ENCODE data around the gene TRIM3. TPM values are rescaled to one million over a fixed set of nuclear protein-coding genes. Genes with fewer than 3 reads are reported as not detected.

Gene TRIM3
- total and polyA plus RNA-seq, 2 of the 4 experiments (the other 2 are of a cell fraction): 13.8 to 22.3 TPM

GRCh38 chr11:6486256-6486655 lies 12.5 kb upstream of the TRIM3 start:
- H2AK9ac ChIP-seq (replicated peaks; ENCODE audit: low read depth, low read length, poor library complexity): no peak overlapping the region
- no peak overlapping the region for H2AFZ ChIP-seq (replicated peaks; ENCODE audit: low read length, poor library complexity)
- TF ChIP-seq NFE2L2 (IDR thresholded peaks at IDR 0.05; ENCODE audit: low read depth, low read length) (no peak), CHD1 (IDR thresholded peaks at IDR 0.05; ENCODE audit: low read depth, low read length) (no peak), POLR2A (IDR thresholded peaks at IDR 0.05; ENCODE audit: low read depth, low read length) (no peak)
- H3K9ac ChIP-seq (ENCODE audit: low read depth, low read length): no peak overlapping the region
- BruUV-seq (replicated peaks): no TSS peak
- H2BK5ac ChIP-seq (ENCODE audit: low read depth, low read length, poor library complexity, severe bottlenecking): no peak overlapping the region
- H2BK120ac ChIP-seq (ENCODE audit: low read depth, low read length): no peak overlapping the region
- H3K79me1 ChIP-seq (ENCODE audit: low read depth in 1 of 2, low read length in 2 of 2): peaks cover 30 to 40% of the 10 kb centered on the region in 2 experiments
- no peak overlapping the region for H4K91ac ChIP-seq (ENCODE audit: insufficient read depth, low read depth, low read length)
- no peak overlapping the region for H3K18ac ChIP-seq (ENCODE audit: low read depth, low read length)
- POLR2A ChIA-PET (ENCODE audit: unreplicated experiment): no interaction called here
- dilution Hi-C loops (cut with HindIII; ENCODE audit: low sequenced_read_pairs, unreplicated experiment): no loop called here
- no peak overlapping the region for H2AK5ac ChIP-seq (ENCODE audit: low read depth, low read length)
- no peak overlapping the region for H3K4ac ChIP-seq (ENCODE audit: low read depth, low read length)
- no peak overlapping the region for H3K4me3 ChIP-seq (ENCODE audit: insufficient read depth, low read depth, low read length)
- H4K8ac ChIP-seq (ENCODE audit: low read depth in 2 of 2, low read length in 2 of 2): no peak overlapping the region
- H4K20me1 ChIP-seq (ENCODE audit: insufficient read depth, low read length): peaks cover 10% of the 10 kb centered on the region
- CTCF ChIA-PET: interaction anchor here (1.2 to 1.5 kb wide), 2 partner anchors 15 to 19 kb away, joined by 3 to 5 read pairs; no protein-coding TSS in a partner anchor
- 83% methylated on average over 1 of the region's 3 CpGs; no CpG with 5 or more reads in 1 of the 2 experiments for WGBS, 2 experiments (ENCODE audit: extremely low coverage in 2 of 2, insufficient read length in 1 of 2)
- no peak overlapping the region for H4K5ac ChIP-seq (ENCODE audit: low read depth, low read length)
- no peak overlapping the region for H3K56ac ChIP-seq (ENCODE audit: extremely low read depth, insufficient read depth, low read length)
- intact Hi-C loops (cut with micrococcal nuclease): no loop called here
- peaks cover 4% of the 10 kb centered on the region for H3K4me1 ChIP-seq (ENCODE audit: control insufficient read depth, insufficient read depth, low read length)
- H3K36me3 ChIP-seq (ENCODE audit: control insufficient read depth, insufficient read depth, low read length): peaks cover 10% of the 10 kb centered on the region
- H2BK20ac ChIP-seq (ENCODE audit: low read depth, low read length): no peak overlapping the region
- no peak overlapping the region for H3K23ac ChIP-seq (ENCODE audit: low read depth, low read length)
- no peaks in the 10 kb centered on the region for H3K27me3 ChIP-seq (ENCODE audit: control insufficient read depth, insufficient read depth, low read length)
- no peak overlapping the region for H2BK15ac ChIP-seq (ENCODE audit: low read depth, low read length)
- H3K4me2 ChIP-seq (ENCODE audit: low read depth, low read length): no peak overlapping the region
- H3K14ac ChIP-seq (replicated peaks; ENCODE audit: low read depth, low read length): no peak overlapping the region
- H3K27ac ChIP-seq (ENCODE audit: insufficient read depth, low read length): no peak overlapping the region
- ATAC-seq (ENCODE audit: low read depth) (no peak), DNase-seq (no peak)
- in situ Hi-C loops (cut with MboI; ENCODE audit: low sequenced_read_pairs): no loop called here
- H3K9me3 ChIP-seq (ENCODE audit: control insufficient read depth, insufficient read depth, low read length): no peaks in the 10 kb centered on the region
- H3K9me1 ChIP-seq (ENCODE audit: insufficient read depth, low read length): no peaks in the 10 kb centered on the region
